GM19025 (cell line): Measurements from ENCODE around the gene FLT1.

Experiments used
- ATAC-seq: cut with Tn5 transposase; IDR thresholded peaks from one replicate; pipeline ENCODE4 v1.9.1; 2021; ENCODE audit warnings: mild to moderate bottlenecking, low read depth, moderate library complexity; ENCODE audit not compliant: unreplicated experiment

FLT1 gene

DNA sequence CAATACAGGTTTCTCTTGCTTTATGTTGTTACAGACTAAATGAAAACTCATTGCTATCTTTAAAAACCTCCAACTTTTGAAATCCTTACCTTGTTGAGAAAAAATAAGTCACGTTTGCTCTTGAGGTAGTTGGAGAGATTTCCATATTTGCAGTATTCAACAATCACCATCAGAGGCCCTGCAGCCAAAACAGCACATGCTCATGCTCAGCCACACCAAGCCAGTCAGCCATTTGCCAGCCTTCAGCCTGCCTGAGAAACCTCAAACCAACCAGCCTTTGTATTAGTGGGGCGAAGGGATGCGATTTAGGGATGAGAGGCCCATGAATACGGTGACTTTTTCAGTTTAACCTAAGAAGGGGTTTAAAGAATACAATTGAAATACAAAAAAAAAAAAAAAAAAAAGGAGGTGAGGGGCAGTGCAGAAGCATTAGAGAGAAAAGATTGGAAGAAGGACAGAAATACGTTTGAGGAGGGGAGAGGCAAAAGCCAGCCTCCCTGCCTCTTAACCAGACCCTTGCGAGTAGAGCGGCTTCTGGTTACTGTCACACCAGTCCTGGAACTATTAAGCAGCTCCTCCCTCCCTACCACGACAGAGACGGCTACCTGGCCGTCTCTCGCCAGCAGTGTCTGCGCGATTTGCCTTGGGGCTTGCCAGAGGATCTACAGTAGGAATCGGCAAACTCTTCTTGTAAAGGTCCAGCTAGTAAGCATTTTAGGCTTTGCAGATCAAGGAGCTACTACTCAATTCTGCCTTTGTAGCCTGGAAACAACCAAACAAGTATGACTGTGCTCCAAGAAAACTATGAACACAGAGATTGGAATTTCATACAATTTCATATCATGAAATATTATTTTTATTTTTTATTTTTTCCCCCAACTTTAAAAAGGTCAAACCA is 167.3 kb downstream of the FLT1 start:
- no peak for ATAC-seq

DNA sequence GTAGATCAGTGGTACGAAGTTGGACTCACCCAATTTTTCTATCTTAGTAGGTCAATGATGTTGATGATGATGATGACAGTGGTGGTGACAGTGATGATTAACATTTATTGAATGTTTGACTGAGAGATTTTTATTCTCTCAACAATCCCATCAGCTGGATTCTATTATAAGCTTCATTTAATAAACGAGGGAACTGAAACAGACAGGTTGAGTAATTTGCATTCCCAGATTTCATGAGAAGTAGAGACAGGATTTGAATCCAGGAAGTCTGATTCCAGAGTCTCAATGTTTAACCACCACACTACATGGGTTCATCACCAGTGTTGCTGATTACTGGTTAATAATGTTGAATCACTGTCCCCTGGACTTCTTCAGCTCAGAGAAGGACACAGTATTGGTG is 168.9 kb downstream of the FLT1 start:
- ATAC-seq: no peak

- ATAC-seq: no peak
These were observed 169.9 kb downstream of the FLT1 start for GRCh38 chr13:28325022-28325421.

GRCh38 chr13:28324181-28324789 is 170.6 kb downstream of the FLT1 start:
- no peak for ATAC-seq

- ATAC-seq: no peak
These were observed 172.5 kb downstream of the FLT1 start for GRCh38 chr13:28322256-28322905.

DNA sequence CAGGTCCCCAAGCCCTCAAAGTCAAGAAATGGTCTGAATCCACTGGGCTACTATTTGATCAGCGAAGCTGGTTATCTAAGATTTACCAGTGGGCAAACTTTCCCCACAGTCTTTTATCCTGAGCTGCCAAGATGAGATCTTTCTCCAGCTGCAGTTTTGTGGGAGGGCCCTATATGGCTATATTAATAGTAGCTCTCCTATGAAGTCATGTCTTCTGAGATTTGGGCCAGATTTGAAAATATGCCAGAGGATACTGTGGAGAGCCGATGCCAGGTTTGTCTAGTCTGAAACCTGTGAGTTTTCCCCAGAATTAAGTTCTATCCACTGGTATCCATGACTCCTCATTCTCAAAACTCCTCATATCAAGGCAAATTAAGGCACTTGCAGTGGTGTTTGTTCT is 173.2 kb downstream of the FLT1 start:
- no peak for ATAC-seq

- ATAC-seq: no peak
These were observed 173.9 kb downstream of the FLT1 start for GRCh38 chr13:28320884-28321574.

DNA sequence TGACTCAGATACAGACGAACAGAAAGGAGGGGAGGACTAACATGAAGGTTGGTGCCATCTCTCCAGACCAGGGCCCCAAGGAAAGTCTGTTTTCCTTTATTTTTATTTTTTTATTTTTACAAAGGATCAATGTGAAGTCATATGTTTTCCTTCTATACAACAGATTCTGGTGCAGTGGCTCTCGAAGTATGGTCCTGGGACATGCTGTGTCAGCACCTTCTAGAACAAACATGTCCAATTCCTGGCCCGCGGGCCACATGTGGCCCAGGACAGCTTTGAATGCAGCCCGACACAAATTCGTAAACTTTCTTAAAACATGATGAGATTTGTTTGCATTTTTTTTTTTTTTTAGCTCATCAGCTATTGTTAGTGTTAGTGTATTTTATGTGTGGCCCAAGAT is 174.7 kb downstream of the FLT1 start:
- no peak for ATAC-seq

GRCh38 chr13:28319528-28319927 is 175.4 kb downstream of the FLT1 start:
- no peak for ATAC-seq

- no peak for ATAC-seq
These were observed 176.4 kb downstream of the FLT1 start for GRCh38 chr13:28318496-28318895.

DNA sequence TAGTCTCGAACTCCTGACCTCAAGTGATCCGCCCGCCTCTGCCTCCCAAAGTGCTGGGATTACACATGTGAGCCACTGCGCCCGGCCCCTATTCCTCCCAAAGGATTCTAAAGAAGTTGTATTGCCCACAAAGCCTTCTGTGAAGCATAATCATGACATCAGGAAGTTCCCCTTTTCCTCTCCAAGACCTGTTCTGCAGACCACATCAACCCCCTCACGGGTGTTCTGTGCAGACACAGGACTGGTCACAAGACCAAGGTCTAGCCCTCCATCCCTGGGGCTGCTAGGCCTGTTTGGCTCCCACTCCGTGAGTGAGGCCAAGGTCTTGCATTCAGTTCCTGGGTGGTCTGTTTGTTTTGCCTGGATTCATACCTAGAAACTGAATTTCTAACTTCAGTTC is 178.1 kb downstream of the FLT1 start:
- ATAC-seq: no peak

DNA sequence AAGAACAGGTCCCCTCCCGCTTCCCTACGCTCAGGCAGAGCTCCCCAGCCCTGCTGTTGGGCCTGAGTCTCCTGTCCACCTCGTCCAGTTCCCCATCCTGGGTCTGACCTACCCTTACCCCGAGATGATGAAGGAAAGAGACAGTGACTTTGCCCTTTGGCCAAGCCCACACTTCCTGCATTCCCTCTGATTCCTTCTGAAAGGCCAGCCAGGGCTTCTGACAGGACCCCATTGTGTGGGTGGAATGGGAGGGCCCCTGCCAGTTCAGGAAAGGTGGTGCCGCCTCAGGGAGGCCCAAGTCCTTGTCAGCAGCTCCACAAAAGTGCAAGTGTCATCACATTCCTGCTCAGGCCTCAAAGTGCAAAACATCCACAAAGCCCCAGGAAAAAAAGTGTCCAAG is 178.8 kb downstream of the FLT1 start:
- ATAC-seq: no peak

DNA sequence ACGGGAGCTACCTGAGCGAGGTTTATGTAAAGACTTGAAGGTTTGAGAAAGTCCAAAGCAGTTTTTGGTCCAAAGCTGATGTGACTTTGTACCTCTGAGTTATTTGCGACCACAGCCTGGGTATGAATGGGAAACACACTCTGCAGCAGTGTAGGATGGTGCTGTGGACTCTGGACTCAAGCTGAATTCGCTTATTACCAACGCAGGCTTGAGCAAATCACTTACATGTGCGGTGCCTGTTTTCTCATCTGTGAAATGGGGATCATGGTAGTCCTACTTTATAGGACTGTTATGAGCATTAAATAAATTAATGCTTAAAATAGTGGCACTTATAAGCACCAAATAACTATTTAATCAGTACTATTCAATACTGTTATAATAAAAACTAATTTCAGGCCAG is 180.0 kb downstream of the FLT1 start:
- no peak for ATAC-seq

DNA sequence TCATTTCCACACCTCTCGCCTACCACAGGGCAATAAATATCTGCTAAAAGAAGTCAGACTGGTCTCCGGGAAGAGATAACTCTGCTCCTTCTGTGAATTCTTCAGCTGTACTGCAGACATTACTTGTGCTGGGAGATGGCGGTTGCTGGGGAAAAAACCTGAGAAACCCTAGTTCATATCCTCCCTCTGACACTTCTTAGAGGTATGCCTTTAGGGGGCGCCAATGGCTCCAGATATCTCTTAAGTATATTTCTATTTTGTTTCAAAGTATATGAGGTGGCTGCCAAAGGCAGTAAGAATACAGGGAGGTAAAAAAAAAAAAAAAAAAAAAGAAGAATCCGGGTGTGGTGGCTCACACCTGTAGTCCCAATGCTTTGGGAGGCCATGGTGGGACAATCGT is 181.3 kb downstream of the FLT1 start:
- ATAC-seq: no peak

- ATAC-seq: no peak
These were observed 188.6 kb downstream of the FLT1 start for GRCh38 chr13:28306325-28306724.

DNA sequence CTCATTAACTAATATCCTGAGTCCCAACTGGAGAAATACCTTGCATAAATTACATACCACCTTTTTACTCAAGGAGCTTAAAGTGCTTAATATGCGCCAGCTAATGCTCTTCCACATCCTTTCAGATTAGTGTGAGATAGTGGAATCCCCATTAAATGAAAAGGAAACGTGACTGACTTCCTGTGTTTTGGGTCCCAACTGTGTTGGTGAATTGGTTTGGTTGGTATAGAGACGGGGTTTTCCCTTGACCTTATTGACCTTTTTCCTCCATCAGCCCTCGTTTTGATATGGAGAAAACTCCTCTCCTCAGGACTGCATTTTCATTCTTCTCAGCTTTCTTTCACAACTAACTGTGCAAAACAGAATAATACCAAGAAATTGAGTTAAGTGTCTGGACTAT is 193.1 kb downstream of the FLT1 start:
- no peak for ATAC-seq

DNA sequence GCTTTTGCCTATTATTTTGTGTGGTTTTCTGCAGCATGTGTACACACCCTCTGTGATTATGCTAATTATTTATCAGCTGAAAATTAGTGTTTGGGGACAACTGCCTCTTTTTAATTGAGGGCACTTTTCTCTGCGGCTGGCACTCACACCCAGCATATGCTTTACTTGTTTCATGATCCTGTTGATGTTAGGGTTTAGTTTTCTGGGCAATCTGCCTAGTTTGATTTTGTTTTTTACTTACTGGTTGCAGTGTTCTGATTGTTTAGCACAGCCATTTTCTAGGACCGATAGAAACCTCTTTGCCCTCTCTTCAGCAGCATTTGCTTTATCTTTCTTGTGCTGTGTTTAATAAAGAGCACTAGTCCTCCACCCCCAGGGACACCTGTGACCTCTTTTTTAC is 195.0 kb downstream of the FLT1 start:
- ATAC-seq: no peak

DNA sequence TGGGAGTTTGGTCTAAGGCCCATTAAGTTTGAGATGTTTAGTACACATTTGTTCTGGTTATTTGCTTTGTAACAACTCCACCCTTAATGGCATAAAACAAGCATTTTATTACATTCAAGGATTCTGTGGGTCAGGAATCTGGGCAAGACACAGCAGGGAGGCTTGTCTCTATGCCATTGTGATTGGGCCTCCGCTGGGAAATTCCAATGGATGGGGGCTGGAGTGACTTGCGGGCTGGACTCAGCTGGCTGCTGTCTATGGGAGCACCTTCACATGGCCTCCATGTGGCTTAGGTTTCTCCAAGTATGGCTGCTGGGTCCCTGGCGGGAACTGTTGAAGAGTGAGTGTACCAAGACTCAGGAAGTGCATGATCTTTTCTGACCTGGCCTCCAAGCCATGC is 197.6 kb downstream of the FLT1 start:
- ATAC-seq: no peak

DNA sequence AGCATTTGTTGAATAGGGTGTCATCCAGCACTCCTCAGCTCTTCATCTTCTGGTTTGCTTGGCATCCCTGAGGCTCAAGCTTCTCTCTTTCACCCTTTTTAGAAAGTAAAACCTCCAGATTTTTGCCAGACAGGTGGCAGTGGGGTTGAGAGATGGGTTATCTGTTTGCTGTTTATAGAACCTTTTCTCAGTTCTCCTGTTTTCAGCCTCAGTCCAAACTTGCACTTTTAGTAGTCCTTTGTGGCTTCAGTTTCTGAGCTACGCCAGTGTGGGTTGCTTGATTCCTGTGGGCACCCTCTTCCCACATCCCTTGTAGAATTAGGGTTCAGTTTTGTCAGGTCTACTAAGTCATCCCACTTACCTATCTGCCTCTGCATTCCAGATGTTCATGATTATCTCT is 208.7 kb downstream of the FLT1 start:
- ATAC-seq: no peak

GRCh38 chr13:28283600-28283999 is 211.3 kb downstream of the FLT1 start:
- ATAC-seq: no peak

DNA sequence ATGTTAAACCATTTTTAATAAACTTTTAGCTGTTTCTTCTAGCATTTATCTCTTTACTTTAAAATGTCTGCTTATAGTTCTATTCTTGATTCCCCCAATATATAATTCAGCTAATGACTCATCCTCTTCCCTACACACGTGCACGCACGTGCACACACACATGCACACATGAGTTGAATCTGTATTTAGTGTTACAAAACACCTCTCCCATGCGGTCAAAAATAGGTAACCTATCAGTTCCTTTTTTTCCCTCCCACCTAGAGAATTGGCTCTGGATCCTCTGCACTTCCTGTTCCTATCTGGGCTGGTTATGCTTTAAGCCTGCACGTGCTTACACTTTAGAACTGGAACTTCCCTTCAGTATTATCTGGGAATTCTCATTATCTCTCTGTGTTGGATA is 212.5 kb downstream of the FLT1 start:
- ATAC-seq: no peak
